SU-DHL-6 (cell line): ENCODE data around the gene ICAM4.

Experiments
- H2AFZ ChIP-seq: fragments of 200-600 bp; sonication (generic); 2 replicates; pipeline ENCODE4 v1.6.1; 2014; ENCODE audit warnings: low read depth, mild to moderate bottlenecking, moderate library complexity, mixed read lengths, antibody characterized with exemption, low read length; ENCODE audit not compliant: severe bottlenecking
- H3F3A ChIP-seq: fragments of 200-600 bp; shearing (Covaris generic); 2 replicates; pipeline ENCODE4 v1.6.0; 2016; ENCODE audit warnings: antibody characterized with exemption, mild to moderate bottlenecking; ENCODE audit not compliant: insufficient read depth
- H3K27ac ChIP-seq: fragments of 200-600 bp; sonication (generic); 2 replicates; pipeline ENCODE4 v1.5.1; 2016; ENCODE audit warnings: low read depth, mild to moderate bottlenecking, low read length, moderate library complexity, mixed read lengths
- H3K27me3 ChIP-seq: fragments of 200-600 bp; sonication (generic), shearing (Covaris generic); 2 replicates; pipeline ENCODE4 v1.6.0; 2014; ENCODE audit warnings: mild to moderate bottlenecking, low read length
- H3K36me3 ChIP-seq: fragments of 200-600 bp; sonication (generic); 2 replicates; pipeline ENCODE4 v1.6.1; 2014; ENCODE audit warnings: mild to moderate bottlenecking, low read length, mixed read lengths
- H3K4me2 ChIP-seq: fragments of 300-600, 200-600 bp; shearing (Covaris generic), sonication (generic); 2 replicates; pipeline ENCODE4 v1.6.0; 2014; ENCODE audit warnings: low read length, low read depth, mild to moderate bottlenecking; ENCODE audit not compliant: poor library complexity, severe bottlenecking
- H3K4me3 ChIP-seq: fragments of 200-600 bp; sonication (generic); 2 replicates; pipeline ENCODE4 v1.5.1; 2014; ENCODE audit warnings: antibody characterized with exemption, low read length, mild to moderate bottlenecking, mixed read lengths; ENCODE audit not compliant: insufficient read depth, poor library complexity, severe bottlenecking
- H3K79me2 ChIP-seq: fragments of 200-600 bp; sonication (generic); 2 replicates; pipeline ENCODE4 v1.6.1; 2014; ENCODE audit warnings: mild to moderate bottlenecking, low read length, moderate library complexity; ENCODE audit not compliant: insufficient read depth
- H3K9ac ChIP-seq: fragments of 200-600 bp; sonication (generic); 2 replicates; pipeline ENCODE4 v1.7.0; 2014; ENCODE audit warnings: mild to moderate bottlenecking, low read length
- H3K9me2 ChIP-seq: fragments of 200-600 bp; sonication (generic); replicated peaks from 2 replicates; pipeline ENCODE4 v1.6.1; 2014; ENCODE audit warnings: low read length; ENCODE audit not compliant: insufficient read depth
- H3K9me3 ChIP-seq: fragments of 200-600 bp; sonication (generic); 2 replicates; pipeline ENCODE4 v1.6.1; 2014; ENCODE audit warnings: low read length, mixed read lengths; ENCODE audit not compliant: insufficient read depth
- H4K20me1 ChIP-seq: fragments of 200-600 bp; sonication (generic); 2 replicates; pipeline ENCODE4 v1.6.1; 2014; ENCODE audit warnings: low read depth, mild to moderate bottlenecking, antibody characterized with exemption, low read length, moderate library complexity, mixed read lengths
- EZH2phosphoT487 ChIP-seq: fragments of 200-600 bp; sonication (generic), shearing (Covaris generic); conservative IDR thresholded peaks from 2 replicates; pipeline ENCODE4 v1.6.1; 2018; ENCODE audit warnings: mild to moderate bottlenecking, antibody characterized with exemption, low read length, moderate library complexity, mixed read lengths
- TF ChIP-seq, protein P1 (sequence below): fragments of 200-600 bp; sonication (generic); IDR thresholded peaks from one replicate; pipeline ENCODE4 v1.5.1; 2017; ENCODE audit warnings: antibody characterized with exemption, mild to moderate bottlenecking, low read length, moderate library complexity; ENCODE audit not compliant: insufficient read depth, poor library complexity, severe bottlenecking

Gene ICAM4

DNA sequence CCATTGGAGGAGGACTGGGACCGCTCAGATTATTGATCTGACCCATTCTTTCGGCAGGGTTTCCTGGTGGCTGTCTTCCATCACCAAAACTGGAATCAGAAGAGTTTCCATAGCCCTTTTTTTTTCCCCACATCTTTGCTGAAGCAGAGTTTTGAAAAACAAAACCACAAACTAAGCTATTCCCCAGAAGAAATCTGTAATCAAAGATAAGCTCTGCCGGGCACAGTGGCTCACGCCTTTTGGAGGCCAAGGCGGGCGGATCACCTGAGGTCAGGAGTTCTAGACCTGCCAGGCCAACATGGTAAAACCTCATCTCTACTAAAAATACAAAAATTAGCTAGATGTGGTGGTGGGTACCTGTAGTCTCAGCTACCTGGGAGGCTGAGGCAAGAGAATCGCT, 20.0 kb upstream of the ICAM4 start:
- no peak overlapping the region for H2AFZ ChIP-seq
- H3K36me3 ChIP-seq: no peaks in the 10 kb centered on the region
- H3K4me3 ChIP-seq: no peak overlapping the region
- no peaks in the 10 kb centered on the region for H3K9me3 ChIP-seq
- peaks cover 7% of the 10 kb centered on the region; the same call in 1 of the 2 replicates for H3K79me2 ChIP-seq
- H3K4me2 ChIP-seq: no peak overlapping the region
- peaks cover 17% of the 10 kb centered on the region for H3F3A ChIP-seq
- no peaks in the 10 kb centered on the region for H3K27me3 ChIP-seq
- no peak overlapping the region for H3K9ac ChIP-seq
- no peaks in the 10 kb centered on the region for H3K9me2 ChIP-seq
- no peaks in the 10 kb centered on the region for H4K20me1 ChIP-seq
- no peak overlapping the region for H3K27ac ChIP-seq
- no peak for TF ChIP-seq EZH2phosphoT487
- TF ChIP-seq, protein P1, sequence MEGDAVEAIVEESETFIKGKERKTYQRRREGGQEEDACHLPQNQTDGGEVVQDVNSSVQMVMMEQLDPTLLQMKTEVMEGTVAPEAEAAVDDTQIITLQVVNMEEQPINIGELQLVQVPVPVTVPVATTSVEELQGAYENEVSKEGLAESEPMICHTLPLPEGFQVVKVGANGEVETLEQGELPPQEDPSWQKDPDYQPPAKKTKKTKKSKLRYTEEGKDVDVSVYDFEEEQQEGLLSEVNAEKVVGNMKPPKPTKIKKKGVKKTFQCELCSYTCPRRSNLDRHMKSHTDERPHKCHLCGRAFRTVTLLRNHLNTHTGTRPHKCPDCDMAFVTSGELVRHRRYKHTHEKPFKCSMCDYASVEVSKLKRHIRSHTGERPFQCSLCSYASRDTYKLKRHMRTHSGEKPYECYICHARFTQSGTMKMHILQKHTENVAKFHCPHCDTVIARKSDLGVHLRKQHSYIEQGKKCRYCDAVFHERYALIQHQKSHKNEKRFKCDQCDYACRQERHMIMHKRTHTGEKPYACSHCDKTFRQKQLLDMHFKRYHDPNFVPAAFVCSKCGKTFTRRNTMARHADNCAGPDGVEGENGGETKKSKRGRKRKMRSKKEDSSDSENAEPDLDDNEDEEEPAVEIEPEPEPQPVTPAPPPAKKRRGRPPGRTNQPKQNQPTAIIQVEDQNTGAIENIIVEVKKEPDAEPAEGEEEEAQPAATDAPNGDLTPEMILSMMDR: no peak

DNA sequence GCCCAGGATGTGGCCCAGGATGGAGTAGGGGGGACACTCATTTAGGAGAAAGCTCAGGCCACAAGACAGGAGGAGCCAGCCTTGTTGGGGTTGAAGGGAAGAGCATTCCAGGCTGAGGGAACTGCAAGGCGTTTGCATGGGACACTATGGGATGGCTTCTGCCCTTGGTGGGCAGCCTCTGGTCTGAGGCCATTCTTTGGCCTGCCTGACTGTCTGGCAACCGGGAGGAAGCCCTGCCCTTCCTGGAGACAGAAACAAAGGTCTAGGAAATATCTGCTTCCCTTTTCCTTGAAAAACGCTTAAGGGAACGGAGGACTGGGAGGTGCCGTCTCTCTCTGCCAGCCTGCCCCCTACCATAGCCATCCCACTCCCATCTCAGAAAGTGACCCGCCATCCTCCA, 18.7 kb upstream of the ICAM4 start:
- peaks cover 18% of the 10 kb centered on the region; the same call in 1 of the 2 replicates for H3K79me2 ChIP-seq
- H3K9me2 ChIP-seq: no peaks in the 10 kb centered on the region
- no peak overlapping the region for H3K4me3 ChIP-seq
- no peak overlapping the region for H3K27ac ChIP-seq
- H4K20me1 ChIP-seq: no peaks in the 10 kb centered on the region
- no peak overlapping the region for H2AFZ ChIP-seq
- no peaks in the 10 kb centered on the region for H3K9me3 ChIP-seq
- H3K4me2 ChIP-seq: no peak overlapping the region
- no peak overlapping the region for H3K9ac ChIP-seq
- no peaks in the 10 kb centered on the region for H3K27me3 ChIP-seq
- TF ChIP-seq EZH2phosphoT487: no peak
- TF ChIP-seq, protein P1: no peak
- H3K36me3 ChIP-seq: no peaks in the 10 kb centered on the region
- peaks cover 17% of the 10 kb centered on the region for H3F3A ChIP-seq

DNA sequence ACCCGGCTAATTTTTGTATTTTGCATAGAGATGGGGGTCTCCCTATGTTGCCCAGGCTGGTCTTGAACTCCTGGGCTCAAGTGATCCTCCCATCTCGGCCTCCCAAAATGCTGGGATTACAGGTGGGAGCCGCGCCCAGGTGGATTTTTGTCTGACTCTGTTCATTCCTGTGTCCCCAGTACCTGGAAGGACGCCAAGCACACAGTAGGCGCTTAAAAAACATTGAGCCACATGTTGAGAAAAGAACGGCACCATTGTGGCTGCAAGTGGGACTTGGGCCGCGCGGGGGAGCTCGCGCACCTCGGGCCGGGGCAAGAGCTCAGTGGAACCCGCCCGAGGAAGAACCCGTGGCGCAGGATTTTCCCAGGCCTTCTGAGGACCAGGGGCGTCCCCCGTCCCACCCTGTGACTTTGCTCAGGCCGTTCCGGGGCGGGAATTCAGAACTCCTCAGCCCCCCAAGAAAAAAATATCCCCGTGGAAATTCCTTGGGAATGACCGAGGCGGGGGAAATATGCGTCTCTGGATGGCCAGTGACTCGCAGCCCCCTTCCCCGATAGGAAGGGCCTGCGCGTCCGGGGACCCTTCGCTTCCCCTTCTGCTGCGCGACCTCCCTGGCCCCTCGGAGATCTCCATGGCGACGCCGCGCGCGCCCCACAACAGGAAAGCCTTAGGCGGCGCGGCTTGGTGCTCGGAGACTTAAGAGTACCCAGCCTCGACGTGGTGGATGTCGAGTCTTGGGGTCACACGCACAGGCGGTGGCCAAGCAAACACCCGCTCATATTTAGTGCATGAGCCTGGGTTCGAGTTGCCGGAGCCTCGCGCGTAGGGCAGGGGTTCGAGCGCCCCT, 17.2 kb upstream of the ICAM4 start:
- Histone ChIP-seq H3K27me3 (no peaks in the 10 kb centered on the region), H3K9me2 (no peaks in the 10 kb centered on the region), H3K9ac (peak overlapping the region; percentile 79), H3K36me3 (no peaks in the 10 kb centered on the region), H4K20me1 (no peaks in the 10 kb centered on the region), H3K4me3 (peak overlapping the region; percentile 15), H3K4me2 (peak overlapping the region; percentile 95), H2AFZ (peak overlapping the region; percentile 66), H3K9me3 (no peaks in the 10 kb centered on the region), H3K27ac (peak overlapping the region; percentile 93), H3F3A (peaks cover 17% of the 10 kb centered on the region), H3K79me2 (peaks cover 18% of the 10 kb centered on the region; the same call in 1 of the 2 replicates)
- no peak for TF ChIP-seq EZH2phosphoT487
- TF ChIP-seq, protein P1: peak; percentile 79
